ENCODE measurements around the gene MCTP1. TPM values are rescaled to one million over a fixed set of nuclear protein-coding genes. Genes with fewer than 3 reads are reported as not detected.

Gene MCTP1
- total RNA-seq, 1 donor from 2014 or later: 3.7 TPM

- H3K4me2 ChIP-seq: no peak overlapping the region
- no peak overlapping the region for H2AFZ ChIP-seq (replicated peaks)
- H3K36me3 ChIP-seq: no peaks in the 10 kb centered on the region
- DNase-seq (ENCODE audit: low spot score): no peak
- Mint-ChIP-seq H3K4me3 (no peak overlapping the region), H3K27ac (no peak overlapping the region), H3K36me3 (no peaks in the 10 kb centered on the region), H3K9me3 (no peaks in the 10 kb centered on the region), H3K4me1 (no peaks in the 10 kb centered on the region), H3K27me3 (ENCODE audit: insufficient read depth, low read depth) (no peaks in the 10 kb centered on the region)
- H3K4me3 ChIP-seq: no peak overlapping the region
- TF ChIP-seq EZH2phosphoT487 (IDR thresholded peaks at IDR 0.05) (no peak), EZH2 (IDR thresholded peaks at IDR 0.05) (no peak), CTCF (IDR thresholded peaks at IDR 0.05) (no peak)
- no peaks in the 10 kb centered on the region for H3K27me3 ChIP-seq
- no peak overlapping the region for H3K27ac ChIP-seq
- no peaks in the 10 kb centered on the region for H3K9me3 ChIP-seq (ENCODE audit: low read depth)
- no peaks in the 10 kb centered on the region for H3K79me2 ChIP-seq (ENCODE audit: low read depth)
- no peaks in the 10 kb centered on the region for H3F3A ChIP-seq (ENCODE audit: low read depth)
- no peak overlapping the region for H3K9ac ChIP-seq
- no peaks in the 10 kb centered on the region for H4K20me1 ChIP-seq (ENCODE audit: low read depth)
- no peaks in the 10 kb centered on the region for H3K4me1 ChIP-seq
Measured at GRCh38 chr5:95132096-95132495, 152.8 kb downstream of the MCTP1 start.

- Histone ChIP-seq H3K9me3 (ENCODE audit: low read depth) (no peaks in the 10 kb centered on the region), H3K36me3 (no peaks in the 10 kb centered on the region), H3F3A (ENCODE audit: low read depth) (no peaks in the 10 kb centered on the region), H3K9ac (no peak overlapping the region), H2AFZ (replicated peaks) (no peak overlapping the region), H3K4me2 (no peak overlapping the region), H4K20me1 (ENCODE audit: low read depth) (no peaks in the 10 kb centered on the region), H3K27me3 (no peaks in the 10 kb centered on the region), H3K4me1 (no peaks in the 10 kb centered on the region), H3K27ac (no peak overlapping the region), H3K4me3 (no peak overlapping the region), H3K79me2 (ENCODE audit: low read depth) (no peaks in the 10 kb centered on the region)
- H3K36me3 Mint-ChIP-seq: no peaks in the 10 kb centered on the region
- no peaks in the 10 kb centered on the region for H3K4me1 Mint-ChIP-seq
- no peaks in the 10 kb centered on the region for H3K27me3 Mint-ChIP-seq (ENCODE audit: insufficient read depth, low read depth)
- no peak for TF ChIP-seq CTCF (IDR thresholded peaks at IDR 0.05)
- TF ChIP-seq EZH2 (IDR thresholded peaks at IDR 0.05): no peak
- no peak for TF ChIP-seq EZH2phosphoT487 (IDR thresholded peaks at IDR 0.05)
- H3K9me3 Mint-ChIP-seq: no peaks in the 10 kb centered on the region
- DNase-seq (ENCODE audit: low spot score): no peak
- H3K27ac Mint-ChIP-seq: no peak overlapping the region
- no peak overlapping the region for H3K4me3 Mint-ChIP-seq
Measured at GRCh38 chr5:95130941-95131340, 154.0 kb downstream of the MCTP1 start.

GRCh38 chr5:95124731-95125130, 160.2 kb downstream of the MCTP1 start:
- H3K4me3 Mint-ChIP-seq: no peak overlapping the region
- no peak overlapping the region for H3K4me2 ChIP-seq

More at GRCh38 chr5:95124731-95125130, 160.2 kb downstream of the MCTP1 start:
- H3K9me3 ChIP-seq (ENCODE audit: low read depth): no peaks in the 10 kb centered on the region
- H3K79me2 ChIP-seq (ENCODE audit: low read depth): no peaks in the 10 kb centered on the region
- H3F3A ChIP-seq (ENCODE audit: low read depth): no peaks in the 10 kb centered on the region
- no peak overlapping the region for H3K27ac ChIP-seq
- H3K27me3 ChIP-seq: no peaks in the 10 kb centered on the region
- no peaks in the 10 kb centered on the region for H3K4me1 ChIP-seq
- no peaks in the 10 kb centered on the region for H3K27me3 Mint-ChIP-seq (ENCODE audit: insufficient read depth, low read depth)
- H3K9ac ChIP-seq: no peak overlapping the region
- no peaks in the 10 kb centered on the region for H3K36me3 Mint-ChIP-seq
- TF ChIP-seq CTCF (IDR thresholded peaks at IDR 0.05) (no peak), EZH2phosphoT487 (IDR thresholded peaks at IDR 0.05) (no peak), EZH2 (IDR thresholded peaks at IDR 0.05) (no peak)
- H2AFZ ChIP-seq (replicated peaks): no peak overlapping the region
- H3K4me3 ChIP-seq: no peak overlapping the region
- no peaks in the 10 kb centered on the region for H3K36me3 ChIP-seq
- peaks cover 8% of the 10 kb centered on the region for H3K9me3 Mint-ChIP-seq
- no peak overlapping the region for H3K27ac Mint-ChIP-seq
- no peaks in the 10 kb centered on the region for H3K4me1 Mint-ChIP-seq
- DNase-seq (ENCODE audit: low spot score): no peak
- no peaks in the 10 kb centered on the region for H4K20me1 ChIP-seq (ENCODE audit: low read depth)

Data from neural progenitor cell (in vitro differentiated cells).